ENCODE measurements around the gene DNAJC1. TPM values are rescaled to one million over a fixed set of nuclear protein-coding genes. Genes with fewer than 3 reads are reported as not detected.

The DNAJC1 gene
- total RNA-seq, 1 experiment from 2014 or later, result 13.2 TPM

DNA sequence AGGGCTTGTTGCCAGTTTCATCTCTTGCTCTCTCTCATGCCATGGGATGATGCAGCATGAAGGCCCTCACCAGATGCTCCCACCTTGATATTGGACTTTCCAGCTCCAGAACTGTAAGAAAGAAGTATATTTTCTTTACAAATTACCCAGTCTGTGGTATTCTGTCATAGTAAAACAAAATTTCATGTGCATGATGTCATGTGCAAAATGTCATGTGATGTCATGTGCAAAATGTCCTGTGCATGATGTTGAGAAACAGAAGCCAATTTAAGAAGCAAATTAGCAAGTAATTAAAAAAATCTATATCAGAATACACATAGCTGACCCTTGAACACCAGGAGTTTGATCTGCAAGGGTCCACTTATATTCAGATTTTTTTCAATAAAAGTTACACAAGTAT lies 56.6 kb downstream of the DNAJC1 start:
- CTCF ChIA-PET, result no interaction called here

DNA sequence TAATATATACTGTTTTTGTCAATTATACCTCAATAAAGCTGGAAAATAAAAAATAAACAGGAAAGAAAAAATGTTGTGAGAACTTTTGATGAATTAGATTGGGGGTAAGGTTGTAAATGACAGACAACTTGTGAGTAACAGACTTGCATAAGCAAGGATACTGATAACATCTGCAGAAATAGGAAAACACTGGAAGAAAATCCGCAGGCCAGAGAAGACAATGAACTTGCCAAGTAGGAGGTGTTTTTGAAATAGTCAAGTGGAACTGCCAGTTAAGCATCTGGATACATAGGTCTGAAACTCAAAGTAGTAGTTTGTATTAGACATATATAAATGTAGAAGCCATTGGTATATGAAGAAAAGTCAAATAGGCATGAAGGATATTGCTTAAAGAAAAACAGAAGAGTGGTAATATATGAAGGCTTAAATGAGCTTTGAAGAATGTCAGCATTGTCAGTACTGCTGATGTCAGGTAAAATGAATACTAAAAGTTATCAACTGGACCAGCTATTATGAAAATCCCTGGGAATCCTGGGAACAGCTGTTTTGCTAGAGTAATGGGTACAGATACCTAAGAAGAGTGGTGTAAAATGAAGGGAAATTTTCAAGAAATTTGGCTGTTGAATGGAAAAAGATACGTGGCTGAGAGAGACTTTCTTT lies 58.7 kb downstream of the DNAJC1 start:
- TF ChIP-seq, protein P1, sequence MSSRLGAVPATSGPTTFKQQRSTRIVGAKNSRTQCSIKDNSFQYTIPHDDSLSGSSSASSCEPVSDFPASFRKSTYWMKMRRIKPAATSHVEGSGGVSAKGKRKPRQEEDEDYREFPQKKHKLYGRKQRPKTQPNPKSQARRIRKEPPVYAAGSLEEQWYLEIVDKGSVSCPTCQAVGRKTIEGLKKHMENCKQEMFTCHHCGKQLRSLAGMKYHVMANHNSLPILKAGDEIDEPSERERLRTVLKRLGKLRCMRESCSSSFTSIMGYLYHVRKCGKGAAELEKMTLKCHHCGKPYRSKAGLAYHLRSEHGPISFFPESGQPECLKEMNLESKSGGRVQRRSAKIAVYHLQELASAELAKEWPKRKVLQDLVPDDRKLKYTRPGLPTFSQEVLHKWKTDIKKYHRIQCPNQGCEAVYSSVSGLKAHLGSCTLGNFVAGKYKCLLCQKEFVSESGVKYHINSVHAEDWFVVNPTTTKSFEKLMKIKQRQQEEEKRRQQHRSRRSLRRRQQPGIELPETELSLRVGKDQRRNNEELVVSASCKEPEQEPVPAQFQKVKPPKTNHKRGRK (CRISPR knock-in tag; IDR thresholded peaks at IDR 0.05; ENCODE audit: borderline replicate concordance), result no peak
- TF ChIP-seq, protein P2, sequence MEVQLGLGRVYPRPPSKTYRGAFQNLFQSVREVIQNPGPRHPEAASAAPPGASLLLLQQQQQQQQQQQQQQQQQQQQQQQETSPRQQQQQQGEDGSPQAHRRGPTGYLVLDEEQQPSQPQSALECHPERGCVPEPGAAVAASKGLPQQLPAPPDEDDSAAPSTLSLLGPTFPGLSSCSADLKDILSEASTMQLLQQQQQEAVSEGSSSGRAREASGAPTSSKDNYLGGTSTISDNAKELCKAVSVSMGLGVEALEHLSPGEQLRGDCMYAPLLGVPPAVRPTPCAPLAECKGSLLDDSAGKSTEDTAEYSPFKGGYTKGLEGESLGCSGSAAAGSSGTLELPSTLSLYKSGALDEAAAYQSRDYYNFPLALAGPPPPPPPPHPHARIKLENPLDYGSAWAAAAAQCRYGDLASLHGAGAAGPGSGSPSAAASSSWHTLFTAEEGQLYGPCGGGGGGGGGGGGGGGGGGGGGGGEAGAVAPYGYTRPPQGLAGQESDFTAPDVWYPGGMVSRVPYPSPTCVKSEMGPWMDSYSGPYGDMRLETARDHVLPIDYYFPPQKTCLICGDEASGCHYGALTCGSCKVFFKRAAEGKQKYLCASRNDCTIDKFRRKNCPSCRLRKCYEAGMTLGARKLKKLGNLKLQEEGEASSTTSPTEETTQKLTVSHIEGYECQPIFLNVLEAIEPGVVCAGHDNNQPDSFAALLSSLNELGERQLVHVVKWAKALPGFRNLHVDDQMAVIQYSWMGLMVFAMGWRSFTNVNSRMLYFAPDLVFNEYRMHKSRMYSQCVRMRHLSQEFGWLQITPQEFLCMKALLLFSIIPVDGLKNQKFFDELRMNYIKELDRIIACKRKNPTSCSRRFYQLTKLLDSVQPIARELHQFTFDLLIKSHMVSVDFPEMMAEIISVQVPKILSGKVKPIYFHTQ (CRISPR knock-in tag; IDR thresholded peaks at IDR 0.05), result no peak
- TF ChIP-seq, protein P3, sequence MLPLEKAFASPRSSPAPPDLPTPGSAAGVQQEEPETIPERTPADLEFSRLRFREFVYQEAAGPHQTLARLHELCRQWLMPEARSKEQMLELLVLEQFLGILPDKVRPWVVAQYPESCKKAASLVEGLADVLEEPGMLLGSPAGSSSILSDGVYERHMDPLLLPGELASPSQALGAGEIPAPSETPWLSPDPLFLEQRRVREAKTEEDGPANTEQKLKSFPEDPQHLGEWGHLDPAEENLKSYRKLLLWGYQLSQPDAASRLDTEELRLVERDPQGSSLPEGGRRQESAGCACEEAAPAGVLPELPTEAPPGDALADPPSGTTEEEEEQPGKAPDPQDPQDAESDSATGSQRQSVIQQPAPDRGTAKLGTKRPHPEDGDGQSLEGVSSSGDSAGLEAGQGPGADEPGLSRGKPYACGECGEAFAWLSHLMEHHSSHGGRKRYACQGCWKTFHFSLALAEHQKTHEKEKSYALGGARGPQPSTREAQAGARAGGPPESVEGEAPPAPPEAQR (CRISPR knock-in tag; IDR thresholded peaks at IDR 0.05), result no peak
- TF ChIP-seq TP53 (CRISPR knock-in tag; IDR thresholded peaks at IDR 0.05) (no peak), CREB1 (CRISPR knock-in tag; IDR thresholded peaks at IDR 0.05) (no peak), ZNF121 (CRISPR knock-in tag; IDR thresholded peaks at IDR 0.05) (no peak), JAZF1 (CRISPR knock-in tag; IDR thresholded peaks at IDR 0.05) (no peak)
- CTCF ChIA-PET, result no interaction called here
- no peak overlapping the region for H3K27ac Mint-ChIP-seq
- H3K9me3 Mint-ChIP-seq, result no peaks in the 10 kb centered on the region
- POLR2A ChIA-PET, result interaction anchor here (0.8 kb wide), 1 partner anchor 23 kb away, joined by 7 read pairs; no protein-coding TSS in a partner anchor
- H3K27me3 Mint-ChIP-seq (ENCODE audit: low read depth), result no peaks in the 10 kb centered on the region
- peaks cover 5% of the 10 kb centered on the region for H3K4me1 Mint-ChIP-seq
- DNase-seq (ENCODE audit: low spot score), result no peak
- no peaks in the 10 kb centered on the region for H3K36me3 Mint-ChIP-seq
- no peak overlapping the region for H3K4me3 Mint-ChIP-seq
- ATAC-seq, result no peak

More for the DNA sequence above, 56.6 kb downstream of the DNAJC1 start:
- H3K4me1 Mint-ChIP-seq, result peaks cover 5% of the 10 kb centered on the region
- TF ChIP-seq, protein P4, sequence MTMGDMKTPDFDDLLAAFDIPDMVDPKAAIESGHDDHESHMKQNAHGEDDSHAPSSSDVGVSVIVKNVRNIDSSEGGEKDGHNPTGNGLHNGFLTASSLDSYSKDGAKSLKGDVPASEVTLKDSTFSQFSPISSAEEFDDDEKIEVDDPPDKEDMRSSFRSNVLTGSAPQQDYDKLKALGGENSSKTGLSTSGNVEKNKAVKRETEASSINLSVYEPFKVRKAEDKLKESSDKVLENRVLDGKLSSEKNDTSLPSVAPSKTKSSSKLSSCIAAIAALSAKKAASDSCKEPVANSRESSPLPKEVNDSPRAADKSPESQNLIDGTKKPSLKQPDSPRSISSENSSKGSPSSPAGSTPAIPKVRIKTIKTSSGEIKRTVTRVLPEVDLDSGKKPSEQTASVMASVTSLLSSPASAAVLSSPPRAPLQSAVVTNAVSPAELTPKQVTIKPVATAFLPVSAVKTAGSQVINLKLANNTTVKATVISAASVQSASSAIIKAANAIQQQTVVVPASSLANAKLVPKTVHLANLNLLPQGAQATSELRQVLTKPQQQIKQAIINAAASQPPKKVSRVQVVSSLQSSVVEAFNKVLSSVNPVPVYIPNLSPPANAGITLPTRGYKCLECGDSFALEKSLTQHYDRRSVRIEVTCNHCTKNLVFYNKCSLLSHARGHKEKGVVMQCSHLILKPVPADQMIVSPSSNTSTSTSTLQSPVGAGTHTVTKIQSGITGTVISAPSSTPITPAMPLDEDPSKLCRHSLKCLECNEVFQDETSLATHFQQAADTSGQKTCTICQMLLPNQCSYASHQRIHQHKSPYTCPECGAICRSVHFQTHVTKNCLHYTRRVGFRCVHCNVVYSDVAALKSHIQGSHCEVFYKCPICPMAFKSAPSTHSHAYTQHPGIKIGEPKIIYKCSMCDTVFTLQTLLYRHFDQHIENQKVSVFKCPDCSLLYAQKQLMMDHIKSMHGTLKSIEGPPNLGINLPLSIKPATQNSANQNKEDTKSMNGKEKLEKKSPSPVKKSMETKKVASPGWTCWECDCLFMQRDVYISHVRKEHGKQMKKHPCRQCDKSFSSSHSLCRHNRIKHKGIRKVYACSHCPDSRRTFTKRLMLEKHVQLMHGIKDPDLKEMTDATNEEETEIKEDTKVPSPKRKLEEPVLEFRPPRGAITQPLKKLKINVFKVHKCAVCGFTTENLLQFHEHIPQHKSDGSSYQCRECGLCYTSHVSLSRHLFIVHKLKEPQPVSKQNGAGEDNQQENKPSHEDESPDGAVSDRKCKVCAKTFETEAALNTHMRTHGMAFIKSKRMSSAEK (CRISPR knock-in tag; IDR thresholded peaks at IDR 0.05; ENCODE audit: borderline replicate concordance), result no peak
- no peak for TF ChIP-seq SMAD3 (CRISPR knock-in tag; IDR thresholded peaks at IDR 0.05; ENCODE audit: borderline replicate concordance)
- no peak for TF ChIP-seq TEAD4 (CRISPR knock-in tag; IDR thresholded peaks at IDR 0.05)
- no peak for TF ChIP-seq CREM (CRISPR knock-in tag; IDR thresholded peaks at IDR 0.05)
- TF ChIP-seq SOX15 (CRISPR knock-in tag; IDR thresholded peaks at IDR 0.05), result no peak
- TF ChIP-seq HMGA2 (CRISPR knock-in tag; IDR thresholded peaks at IDR 0.05), result no peak
- no peak for TF ChIP-seq NFYB (CRISPR knock-in tag; conservative IDR thresholded peaks at IDR 0.05; ENCODE audit: low read depth)
- TF ChIP-seq GTF2I (CRISPR knock-in tag; conservative IDR thresholded peaks at IDR 0.05), result no peak
- no peak for TF ChIP-seq SMAD4 (CRISPR knock-in tag; IDR thresholded peaks at IDR 0.05)
- no peak for TF ChIP-seq ZNF121 (CRISPR knock-in tag; IDR thresholded peaks at IDR 0.05)
- no peaks in the 10 kb centered on the region for H3K36me3 Mint-ChIP-seq
- H3K4me3 Mint-ChIP-seq, result no peak overlapping the region
- H3K27me3 Mint-ChIP-seq (ENCODE audit: low read depth), result no peaks in the 10 kb centered on the region
- no peaks in the 10 kb centered on the region for H3K9me3 Mint-ChIP-seq
- no peak for DNase-seq (ENCODE audit: low spot score)
- H3K27ac Mint-ChIP-seq, result no peak overlapping the region
- ATAC-seq, result no peak
- POLR2A ChIA-PET, result no interaction called here

Data from WTC11 (cell line).